MM.1S (cell line): Measurements from ENCODE around the gene PTPRR.

Experiments used
- CTCF ChIP-seq: fragments of 300-600 bp; sonication (generic); IDR thresholded peaks from 2 replicates; pipeline ENCODE4 v1.5.1; 2016; ENCODE audit warnings: antibody characterized with exemption, low read length, mixed read lengths
- EZH2phosphoT487 ChIP-seq: fragments of 300-600 bp; sonication (generic); IDR thresholded peaks from 2 replicates; pipeline ENCODE4 v1.6.1; 2018; ENCODE audit warnings: antibody characterized with exemption, low read length

- TF ChIP-seq CTCF (no peak), EZH2phosphoT487 (no peak)
These were observed 197.8 kb downstream of the PTPRR start for GRCh38 chr12:70722584-70723343.
